Epithelial cell of esophagus (primary cell): ENCODE measurements around the gene MCUB.

Experiments used
- DNase-seq: peaks from one replicate; pipeline ENCODE4 v3.0.0; 2010; ENCODE audit warnings: low read depth
- H3K4me3 ChIP-seq: 2 replicates; pipeline ENCODE4 v1.5.1; 2011; ENCODE audit warnings: mild to moderate bottlenecking, low read length, control low read depth
- CTCF ChIP-seq: IDR thresholded peaks from 2 replicates; pipeline ENCODE4 v1.5.1; 2011; ENCODE audit warnings: low read depth, mild to moderate bottlenecking, low read length, control low read depth, inconsistent platforms; ENCODE audit not compliant: insufficient read depth; ENCODE audit errors: missing control alignments

The MCUB gene

GRCh38 chr4:109648997-109649575, 89.0 kb downstream of the MCUB start:
- H3K4me3 ChIP-seq = no peak overlapping the region
- no peak for DNase-seq
- TF ChIP-seq CTCF = no peak

GRCh38 chr4:109649872-109650271, 89.8 kb downstream of the MCUB start:
- DNase-seq = no peak
- TF ChIP-seq CTCF = no peak
- H3K4me3 ChIP-seq = no peak overlapping the region

GRCh38 chr4:109655396-109655795, 95.3 kb downstream of the MCUB start:
- DNase-seq = no peak
- TF ChIP-seq CTCF = no peak
- H3K4me3 ChIP-seq = no peak overlapping the region

- no peak overlapping the region for H3K4me3 ChIP-seq
- DNase-seq = no peak
- no peak for TF ChIP-seq CTCF
Measured at GRCh38 chr4:109657854-109658418, 97.9 kb downstream of the MCUB start.

- TF ChIP-seq CTCF = peak; percentile 18
- DNase-seq = peak; percentile 24
- no peak overlapping the region for H3K4me3 ChIP-seq
Measured at GRCh38 chr4:109658871-109659410, 98.9 kb downstream of the MCUB start.

GRCh38 chr4:109662116-109662515, 102.1 kb downstream of the MCUB start:
- no peak for TF ChIP-seq CTCF
- DNase-seq = no peak
- no peak overlapping the region for H3K4me3 ChIP-seq

- no peak for DNase-seq
- no peak overlapping the region for H3K4me3 ChIP-seq
- TF ChIP-seq CTCF = no peak
Measured at GRCh38 chr4:109662771-109663170, 102.7 kb downstream of the MCUB start.
